IMR-90 (cell line): ENCODE results near the gene CDC25B. TPM values are rescaled to one million over a fixed set of nuclear protein-coding genes. Genes with fewer than 3 reads are reported as not detected.

Source experiments
- ATAC-seq: fragments of 200-7000 bp; cut with Tn5 transposase; 2 replicates; pipeline ENCODE4 v1.9.1; 2020; ENCODE audit warnings: low read depth, mild to moderate bottlenecking, moderate library complexity
- BruUV-seq: library from RNA; stranded (reverse); fragments of 400-500 nt; replicated peaks from 2 replicates; lab custom pipeline; 2021; lab: Mats Ljungman, UMichigan
- CTCF ChIA-PET: fragments of 300-600 bp; formaldehyde crosslinking; extraction: SDS; loops from one replicate; lab custom pipeline; 2021; ENCODE audit warnings: antibody characterized with exemption; lab: Yijun Ruan, JAX
- POLR2A ChIA-PET: fragments of 300-600 bp; sonication (Branson Sonifier 250); formaldehyde crosslinking; loops from one replicate; lab custom pipeline; 2022; ENCODE audit warnings: antibody characterized with exemption; ENCODE audit not compliant: unreplicated experiment; lab: Charles Lee
- DNase-seq: peaks from one replicate; pipeline ENCODE4 v3.0.0; 2013
- H2AFZ ChIP-seq: replicated peaks from 2 replicates; pipeline ENCODE3; 2013; ENCODE audit warnings: low read length, mild to moderate bottlenecking; ENCODE audit not compliant: poor library complexity
- H2AK5ac ChIP-seq: 2 replicates; pipeline ENCODE4 v1.6.1; 2013; ENCODE audit warnings: low read depth, low read length, inconsistent platforms
- H2AK9ac ChIP-seq: replicated peaks from 2 replicates; pipeline ENCODE3; 2013; ENCODE audit warnings: mild to moderate bottlenecking, low read depth, low read length, moderate library complexity; ENCODE audit not compliant: poor library complexity
- H2BK120ac ChIP-seq: 2 replicates; pipeline ENCODE4 v1.6.1; 2013; ENCODE audit warnings: low read depth, low read length, inconsistent platforms
- H2BK15ac ChIP-seq: 3 replicates; pipeline ENCODE4 v1.6.1; 2013; ENCODE audit warnings: low read depth, low read length, inconsistent platforms
- H2BK20ac ChIP-seq: 2 replicates; pipeline ENCODE4 v1.6.1; 2013; ENCODE audit warnings: low read depth, mild to moderate bottlenecking, inconsistent platforms, low read length, moderate library complexity
- H2BK5ac ChIP-seq: 2 replicates; pipeline ENCODE4 v1.6.1; 2013; ENCODE audit warnings: mild to moderate bottlenecking, low read depth, low read length, inconsistent platforms; ENCODE audit not compliant: poor library complexity, severe bottlenecking
- H3K14ac ChIP-seq: replicated peaks from 2 replicates; pipeline ENCODE4 v1.6.1; 2013; ENCODE audit warnings: low read depth, low read length, inconsistent platforms
- H3K18ac ChIP-seq: 2 replicates; pipeline ENCODE4 v1.6.1; 2013; ENCODE audit warnings: low read depth, low read length, control low read depth
- H3K23ac ChIP-seq: 2 replicates; pipeline ENCODE4 v1.6.1; 2013; ENCODE audit warnings: low read depth, low read length, inconsistent platforms
- H3K27ac ChIP-seq: 2 replicates; pipeline ENCODE4 v1.5.1; 2013; ENCODE audit warnings: mild to moderate bottlenecking, control low read depth, low read length; ENCODE audit not compliant: insufficient read depth
- H3K27me3 ChIP-seq: 2 replicates; pipeline ENCODE4 v1.6.1; 2013; ENCODE audit warnings: low read length; ENCODE audit not compliant: control insufficient read depth, insufficient read depth
- H3K36me3 ChIP-seq: 2 replicates; pipeline ENCODE4 v1.6.1; 2013; ENCODE audit warnings: low read length, mixed read lengths; ENCODE audit not compliant: control insufficient read depth, insufficient read depth
- H3K4ac ChIP-seq: 2 replicates; pipeline ENCODE4 v1.6.1; 2013; ENCODE audit warnings: low read depth, low read length, inconsistent platforms
- H3K4me1 ChIP-seq: 2 replicates; pipeline ENCODE4 v1.6.1; 2013; ENCODE audit warnings: low read length, mixed read lengths; ENCODE audit not compliant: control insufficient read depth, insufficient read depth
- H3K4me2 ChIP-seq: 2 replicates; pipeline ENCODE4 v1.6.1; 2013; ENCODE audit warnings: low read depth, mild to moderate bottlenecking, control low read depth, low read length, moderate library complexity
- H3K4me3 ChIP-seq: 2 replicates; pipeline ENCODE4 v1.5.1; 2013; ENCODE audit warnings: low read depth, mild to moderate bottlenecking, control low read depth, low read length, moderate library complexity; ENCODE audit not compliant: insufficient read depth
- H3K56ac ChIP-seq: 2 replicates; pipeline ENCODE4 v1.6.1; 2013; ENCODE audit warnings: low read length, inconsistent platforms; ENCODE audit not compliant: insufficient read depth; ENCODE audit errors: extremely low read depth
- H3K79me1 ChIP-seq, 2 experiments: 2 replicates each; pipeline ENCODE4 v1.6.1; 2013; ENCODE audit warnings: low read length in 2 of 2, inconsistent platforms in 1 of 2, low read depth in 1 of 2
- H3K9ac ChIP-seq: 2 replicates; pipeline ENCODE4 v1.6.1; 2013; ENCODE audit warnings: low read depth, low read length, control low read depth
- H3K9me1 ChIP-seq: 2 replicates; pipeline ENCODE4 v1.6.1; 2013; ENCODE audit warnings: low read length, inconsistent platforms; ENCODE audit not compliant: insufficient read depth
- H3K9me3 ChIP-seq: 2 replicates; pipeline ENCODE4 v1.6.1; 2013; ENCODE audit warnings: low read length; ENCODE audit not compliant: control insufficient read depth, insufficient read depth
- H4K20me1 ChIP-seq: 2 replicates; pipeline ENCODE4 v1.6.1; 2013; ENCODE audit warnings: low read length, inconsistent platforms; ENCODE audit not compliant: insufficient read depth
- H4K5ac ChIP-seq: 2 replicates; pipeline ENCODE4 v1.6.1; 2013; ENCODE audit warnings: mild to moderate bottlenecking, low read depth, low read length, control low read depth
- H4K8ac ChIP-seq, 2 experiments: 2 replicates each; pipeline ENCODE4 v1.6.1; 2013; ENCODE audit warnings: low read depth in 2 of 2, low read length in 2 of 2, control low read depth in 1 of 2, inconsistent platforms in 1 of 2
- H4K91ac ChIP-seq: 2 replicates; pipeline ENCODE4 v1.6.1; 2013; ENCODE audit warnings: low read depth, low read length, inconsistent platforms; ENCODE audit not compliant: insufficient read depth
- MXI1 ChIP-seq: IDR thresholded peaks from 2 replicates; pipeline ENCODE4 v1.6.1; 2012; ENCODE audit warnings: low read depth, mild to moderate bottlenecking, low read length, moderate library complexity, borderline replicate concordance
- NFE2L2 ChIP-seq: fragments of 150-350 bp; IDR thresholded peaks from 2 replicates; pipeline ENCODE4 v1.6.1; 2016; ENCODE audit warnings: low read depth, mild to moderate bottlenecking, low read length
- RCOR1 ChIP-seq: IDR thresholded peaks from 2 replicates; pipeline ENCODE4 v1.6.1; 2012; ENCODE audit warnings: mild to moderate bottlenecking, low read length, improper control_type of control experiment; ENCODE audit not compliant: insufficient replicate concordance
- WGBS, 2 experiments: methylation state at CpG; one replicate each; pipeline versions ENCODE4 v1.1.5 to v1.1.7; 2013; ENCODE audit warnings: missing lambda C conversion rate in 2 of 2; ENCODE audit not compliant: insufficient read length in 1 of 2; ENCODE audit errors: extremely low coverage in 2 of 2; 5-methylcytosine and 5-hydroxymethylcytosine counted together
- dilution Hi-C: fragments of 300-500 bp; cut with HindIII; formaldehyde crosslinking; loops from one replicate; pipeline ENCODE4 v1.14.3; 2018; ENCODE audit warnings: low sequenced_read_pairs; ENCODE audit not compliant: unreplicated experiment
- in situ Hi-C: fragments of 300-500 bp; cut with MboI; formaldehyde crosslinking; loops from 3 replicates; pipeline ENCODE4 v1.14.3; 2019; ENCODE audit warnings: low sequenced_read_pairs, inconsistent platforms, mixed read lengths
- intact Hi-C: fragments of 100-400 bp; cut with micrococcal nuclease; formaldehyde crosslinking; loops from 2 replicates; pipeline ENCODE4 v1.10.0; 2022
- polyA plus RNA-seq, 3 experiments: library from polyadenylated mRNA; depleted of rRNA; stranded (reverse); fragments of >200 nt; gene quantifications; 2 replicates each; pipeline ENCODE4 v1.2.3, GENCODE V29; 2012; ENCODE audit warnings: low replicate concordance in 1 of 3
- total RNA-seq: library from RNA; depleted of rRNA; stranded (reverse); fragments of >200 nt; gene quantifications from 2 replicates; pipeline ENCODE4 v1.2.3, GENCODE V29; 2012

Gene CDC25B
- total and polyA plus RNA-seq, 2 of the 4 experiments (the other 2 are of a cell fraction), result 14.5 to 50.5 TPM

DNA sequence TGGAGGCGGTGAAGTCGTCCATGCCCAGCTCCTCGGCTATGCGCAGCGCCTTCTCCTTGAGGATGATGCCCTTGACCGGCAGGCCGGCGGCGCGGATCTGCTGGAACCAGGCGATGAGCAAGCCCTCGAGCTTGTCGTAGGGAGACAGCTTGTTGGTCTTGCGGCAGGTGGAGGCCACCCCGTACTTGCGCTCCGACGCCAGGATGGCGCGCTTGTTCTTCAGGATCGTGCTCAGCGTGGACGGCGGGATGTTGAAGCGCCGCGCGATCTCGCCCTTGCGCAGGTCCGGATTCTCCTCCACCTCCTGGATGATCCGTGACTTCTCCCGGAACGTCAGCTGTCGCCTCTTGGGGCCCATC lies 10.0 kb upstream of the CDC25B start:
- peak; percentile 61 for DNase-seq
- BruUV-seq, result TSS peak; percentile 72
- ATAC-seq, result peak; percentile 50
- peak overlapping the region; percentile 35; the same call in 1 of the 2 replicates for H2BK120ac ChIP-seq
- peak overlapping the region; percentile 39; the same call in 1 of the 2 replicates for H4K91ac ChIP-seq
- H4K8ac ChIP-seq, result peak overlapping the region; percentile 76 to 86; a peak in 3 of 4 replicates
- peak overlapping the region; percentile 96 for H3K4me3 ChIP-seq
- no peaks in the 10 kb centered on the region for H3K9me3 ChIP-seq
- peaks cover 12% of the 10 kb centered on the region for H3K9me1 ChIP-seq
- peak overlapping the region; percentile 96 for H2AK5ac ChIP-seq
- H4K20me1 ChIP-seq, result peaks cover 47% of the 10 kb centered on the region
- H3K27ac ChIP-seq, result peak overlapping the region; percentile 92
- WGBS, 2 experiments, result 1% methylated on average over 21 of the region's 35 CpGs; no CpG with 5 or more reads in 1 of the 2 experiments
- POLR2A ChIA-PET, result interaction anchor here (0.5 to 0.6 kb wide), 3 partner anchors 23 to 107 kb away, joined by 3 to 8 read pairs (median 3); no protein-coding TSS in a partner anchor
- no peaks in the 10 kb centered on the region for H3K27me3 ChIP-seq
- no peak overlapping the region for H2BK20ac ChIP-seq
- H3K56ac ChIP-seq, result peak overlapping the region; percentile 75
- peaks cover 11% of the 10 kb centered on the region for H3K36me3 ChIP-seq
- H3K14ac ChIP-seq, result peak overlapping the region; percentile 81
- peak overlapping the region; percentile 90 for H2BK5ac ChIP-seq
- peak overlapping the region; percentile 57 for H4K5ac ChIP-seq
- peak overlapping the region; percentile 90 for H2AFZ ChIP-seq
- CTCF ChIA-PET, result interaction anchor here (0.6 to 2.6 kb wide), 11 partner anchors 8 to 287 kb away, joined by 3 to 18 read pairs (median 4); partner anchors contain the start of genes ADISSP, AP5S1 and CDC25B
- peaks cover 16% of the 10 kb centered on the region for H3K4me1 ChIP-seq
- peak overlapping the region; percentile 74 for H3K18ac ChIP-seq
- peak overlapping the region; percentile 89 for H3K4ac ChIP-seq
- peak overlapping the region; percentile 61; the same call in 1 of the 2 replicates for H3K23ac ChIP-seq
- TF ChIP-seq NFE2L2 (no peak), MXI1 (peak; percentile 31; the same call in 1 of the 2 replicates), RCOR1 (no peak)
- in situ Hi-C loops, result loop anchor here (10.0 kb wide), 1 partner anchor 299 kb away; no protein-coding TSS in a partner anchor
- H2AK9ac ChIP-seq, result peak overlapping the region; percentile 95
- no peak overlapping the region for H2BK15ac ChIP-seq
- peaks cover 5 to 37% of the 10 kb centered on the region in 2 experiments; a peak in 3 of 4 replicates for H3K79me1 ChIP-seq
- intact Hi-C loops, result loop anchor here (1.0 to 5.0 kb wide), 6 partner anchors 34 to 287 kb away; partner anchors contain the start of genes AP5S1 and MAVS
- peak overlapping the region; percentile 99 for H3K4me2 ChIP-seq
- dilution Hi-C loops, result no loop called here
- peak overlapping the region; percentile 91 for H3K9ac ChIP-seq
